Sigmoid colon (tissue), 3 donors: ENCODE measurements around the gene KIAA0232.

ENCODE experiments used
- POLR2A ChIP-seq, 2 donors: fragments of 450-650 bp; IDR thresholded peaks; one replicate each; pipeline ENCODE4 v1.6.1; 2016; ENCODE audit warnings: antibody characterized with exemption in 2 of 2, mild to moderate bottlenecking in 2 of 2, moderate library complexity in 2 of 2
- TF ChIP-seq, protein P1 (sequence below), 4 experiments: fragments of 450-650 bp in 3 of 4; fragments of 200-600 bp in 1 of 4; IDR thresholded peaks; one replicate each; pipeline ENCODE4 v1.5.1; 2016 to 2019; ENCODE audit warnings: antibody characterized with exemption in 4 of 4, mild to moderate bottlenecking in 3 of 4, moderate library complexity in 2 of 4

DNA sequence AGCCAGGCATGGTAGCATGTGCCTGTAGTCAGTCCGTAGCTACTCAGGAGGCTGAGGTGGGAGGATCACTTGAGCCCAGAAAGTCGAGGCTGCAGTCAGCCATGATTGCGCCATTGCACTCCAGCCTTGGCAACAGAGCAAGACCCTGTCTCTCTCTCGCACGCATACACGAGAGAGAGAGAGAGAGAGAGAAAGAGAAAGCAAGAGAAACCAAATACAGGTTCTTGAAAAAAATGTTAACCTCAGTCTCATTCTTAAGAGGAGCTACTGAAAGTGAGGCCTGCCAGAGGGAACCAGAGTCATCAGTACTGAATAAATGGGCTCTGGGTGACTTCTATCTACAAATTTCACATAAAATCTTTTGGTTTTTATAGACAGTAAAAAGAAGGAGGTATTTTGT is 42.9 kb downstream of the KIAA0232 start:
- no peak for TF ChIP-seq POLR2A (IDR thresholded peaks at IDR 0.05)
- TF ChIP-seq, protein P1, sequence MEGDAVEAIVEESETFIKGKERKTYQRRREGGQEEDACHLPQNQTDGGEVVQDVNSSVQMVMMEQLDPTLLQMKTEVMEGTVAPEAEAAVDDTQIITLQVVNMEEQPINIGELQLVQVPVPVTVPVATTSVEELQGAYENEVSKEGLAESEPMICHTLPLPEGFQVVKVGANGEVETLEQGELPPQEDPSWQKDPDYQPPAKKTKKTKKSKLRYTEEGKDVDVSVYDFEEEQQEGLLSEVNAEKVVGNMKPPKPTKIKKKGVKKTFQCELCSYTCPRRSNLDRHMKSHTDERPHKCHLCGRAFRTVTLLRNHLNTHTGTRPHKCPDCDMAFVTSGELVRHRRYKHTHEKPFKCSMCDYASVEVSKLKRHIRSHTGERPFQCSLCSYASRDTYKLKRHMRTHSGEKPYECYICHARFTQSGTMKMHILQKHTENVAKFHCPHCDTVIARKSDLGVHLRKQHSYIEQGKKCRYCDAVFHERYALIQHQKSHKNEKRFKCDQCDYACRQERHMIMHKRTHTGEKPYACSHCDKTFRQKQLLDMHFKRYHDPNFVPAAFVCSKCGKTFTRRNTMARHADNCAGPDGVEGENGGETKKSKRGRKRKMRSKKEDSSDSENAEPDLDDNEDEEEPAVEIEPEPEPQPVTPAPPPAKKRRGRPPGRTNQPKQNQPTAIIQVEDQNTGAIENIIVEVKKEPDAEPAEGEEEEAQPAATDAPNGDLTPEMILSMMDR (IDR thresholded peaks at IDR 0.05): no peak
